GM19455 (cell line): ENCODE measurements around the gene SORBS1.

ENCODE experiments used
- ATAC-seq: cut with Tn5 transposase; IDR thresholded peaks from one replicate; pipeline ENCODE4 v1.9.1; 2021; ENCODE audit not compliant: unreplicated experiment

SORBS1 gene

GRCh38 chr10:95277614-95278013, 283.6 kb downstream of the SORBS1 start:
- no peak for ATAC-seq

DNA sequence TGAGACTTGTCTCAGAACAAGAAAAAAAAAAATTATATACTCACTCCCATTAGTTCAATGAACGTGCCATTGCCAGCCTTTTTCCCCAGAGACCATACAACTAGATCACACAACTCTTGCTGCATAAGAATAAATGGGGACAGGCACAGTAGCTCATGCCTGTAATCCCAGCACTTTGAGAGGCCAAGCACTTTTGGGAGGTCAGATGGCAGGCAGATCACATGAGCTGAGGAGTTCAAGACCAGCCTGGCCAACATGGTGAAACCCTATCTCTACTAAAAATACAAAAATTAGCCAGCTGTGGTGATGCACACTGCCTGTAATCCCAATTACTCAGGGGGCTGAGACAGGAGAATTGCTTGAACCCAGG, 284.0 kb downstream of the SORBS1 start:
- ATAC-seq: no peak

DNA sequence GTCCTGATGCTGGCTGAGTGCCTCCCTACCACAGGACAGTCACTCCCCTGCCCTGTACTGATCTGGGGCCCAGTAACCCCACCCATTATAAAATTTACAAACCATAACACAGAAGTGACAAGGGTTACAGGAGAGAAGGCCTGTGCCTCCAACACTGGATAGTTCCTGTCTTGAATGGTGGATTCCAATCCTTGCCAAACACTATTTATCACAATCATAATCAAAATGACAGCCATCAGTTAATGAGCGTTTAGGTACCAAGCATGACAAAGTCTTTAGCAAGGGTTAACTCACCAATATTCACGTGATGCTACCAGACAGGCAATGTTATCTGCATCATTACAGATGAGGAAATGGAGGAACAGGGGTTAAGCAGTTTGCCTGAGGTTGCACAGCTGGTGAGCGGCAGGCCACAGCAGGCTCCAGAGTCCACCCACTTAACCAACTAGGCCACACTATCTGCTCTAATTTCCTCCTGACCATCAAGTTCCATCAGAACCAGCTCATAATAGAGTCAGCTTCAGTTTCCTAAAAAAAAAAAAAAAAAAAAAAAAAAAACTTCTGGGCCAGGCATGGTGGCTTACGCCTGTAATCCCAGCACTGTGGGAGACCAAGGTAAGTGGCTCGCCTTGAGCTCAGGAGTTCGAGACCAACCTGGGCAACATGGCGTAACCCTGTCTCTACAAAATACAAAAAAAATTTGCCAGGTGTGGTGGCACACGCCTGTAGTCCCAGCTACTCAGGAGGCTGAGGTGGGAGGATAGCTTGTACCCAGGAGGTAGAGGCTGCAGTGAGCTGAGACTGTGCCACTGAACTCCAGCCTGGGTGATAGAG, 284.6 kb downstream of the SORBS1 start:
- ATAC-seq: no peak

DNA sequence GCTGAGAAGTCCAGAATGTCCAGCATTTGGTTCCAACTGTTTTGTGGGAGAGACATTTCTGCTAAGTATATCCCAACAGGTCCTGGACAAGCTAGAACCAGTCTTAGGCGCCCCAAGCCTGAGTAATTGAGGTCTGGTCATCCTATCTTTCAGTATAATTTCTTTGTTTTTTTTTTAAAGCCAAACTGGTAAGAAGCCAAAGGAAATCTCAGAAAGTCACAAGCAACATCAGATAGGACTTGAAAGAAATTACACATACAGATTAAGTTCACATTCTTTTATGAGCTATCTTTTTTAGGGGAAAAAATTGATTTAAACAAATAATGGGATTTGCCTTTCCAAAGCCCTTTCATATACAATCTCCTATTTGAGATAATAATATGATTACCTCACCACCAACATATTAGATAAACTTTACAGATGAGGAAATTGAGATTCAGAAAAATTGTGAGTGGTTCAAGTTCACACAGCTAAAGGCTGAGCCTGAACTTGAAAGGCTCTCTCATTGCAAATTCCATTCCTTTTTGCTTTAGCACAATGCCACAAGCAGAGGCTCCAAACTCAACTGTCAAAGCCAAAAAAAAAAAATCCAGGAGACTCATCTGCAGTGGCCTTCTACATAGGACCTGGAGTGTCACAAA, 285.3 kb downstream of the SORBS1 start:
- no peak for ATAC-seq

DNA sequence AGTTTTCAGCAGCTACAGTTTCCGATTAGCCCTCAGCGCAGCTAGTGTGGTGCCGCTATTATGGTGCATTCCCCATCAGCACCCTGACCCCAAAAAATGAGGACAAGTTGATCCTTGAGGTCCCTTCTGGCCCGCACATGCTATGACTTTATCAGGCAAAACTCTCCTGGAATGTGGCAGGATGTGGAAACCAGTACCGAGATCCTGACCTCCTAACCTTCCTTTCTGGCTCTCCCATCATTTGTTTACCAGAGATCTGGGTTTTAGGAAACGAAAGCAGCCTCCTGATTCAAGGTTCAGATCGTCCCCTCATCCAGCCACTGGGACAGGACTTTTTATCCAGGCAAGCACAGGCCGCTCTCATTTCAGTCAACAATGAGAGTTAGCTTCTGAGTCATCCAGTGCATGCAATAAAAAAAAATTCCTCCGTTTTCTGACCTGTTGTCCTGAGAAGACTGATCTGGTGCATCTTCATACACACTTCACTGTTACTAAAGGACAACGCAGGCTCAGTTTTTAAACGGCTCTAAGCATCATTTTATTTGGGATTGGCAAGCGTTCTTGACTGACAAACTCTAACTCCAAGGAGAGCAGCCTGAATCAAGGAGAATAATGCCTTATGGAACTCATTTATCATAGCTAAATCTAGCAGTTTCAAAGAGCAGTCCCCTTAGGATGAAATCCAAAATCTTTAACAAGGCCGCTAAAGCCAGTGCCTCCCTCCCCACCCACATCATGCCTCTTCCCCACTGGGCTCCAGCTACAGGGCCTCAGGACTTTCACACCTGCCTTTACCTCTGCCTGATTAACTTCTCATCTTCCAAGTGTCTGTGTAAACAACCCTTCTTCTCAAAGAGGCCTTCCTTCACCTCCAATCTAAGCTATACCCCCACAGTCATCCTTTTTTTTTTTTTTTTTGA, 287.5 kb downstream of the SORBS1 start:
- ATAC-seq: no peak

- no peak for ATAC-seq
Measured at GRCh38 chr10:95268438-95268837, 292.7 kb downstream of the SORBS1 start.

- ATAC-seq: no peak
Measured at GRCh38 chr10:95267251-95267650, 293.9 kb downstream of the SORBS1 start.

GRCh38 chr10:95266674-95267095, 294.5 kb downstream of the SORBS1 start:
- ATAC-seq: peak; percentile 70

- ATAC-seq: no peak
Measured at GRCh38 chr10:95265572-95265971, 295.6 kb downstream of the SORBS1 start.

DNA sequence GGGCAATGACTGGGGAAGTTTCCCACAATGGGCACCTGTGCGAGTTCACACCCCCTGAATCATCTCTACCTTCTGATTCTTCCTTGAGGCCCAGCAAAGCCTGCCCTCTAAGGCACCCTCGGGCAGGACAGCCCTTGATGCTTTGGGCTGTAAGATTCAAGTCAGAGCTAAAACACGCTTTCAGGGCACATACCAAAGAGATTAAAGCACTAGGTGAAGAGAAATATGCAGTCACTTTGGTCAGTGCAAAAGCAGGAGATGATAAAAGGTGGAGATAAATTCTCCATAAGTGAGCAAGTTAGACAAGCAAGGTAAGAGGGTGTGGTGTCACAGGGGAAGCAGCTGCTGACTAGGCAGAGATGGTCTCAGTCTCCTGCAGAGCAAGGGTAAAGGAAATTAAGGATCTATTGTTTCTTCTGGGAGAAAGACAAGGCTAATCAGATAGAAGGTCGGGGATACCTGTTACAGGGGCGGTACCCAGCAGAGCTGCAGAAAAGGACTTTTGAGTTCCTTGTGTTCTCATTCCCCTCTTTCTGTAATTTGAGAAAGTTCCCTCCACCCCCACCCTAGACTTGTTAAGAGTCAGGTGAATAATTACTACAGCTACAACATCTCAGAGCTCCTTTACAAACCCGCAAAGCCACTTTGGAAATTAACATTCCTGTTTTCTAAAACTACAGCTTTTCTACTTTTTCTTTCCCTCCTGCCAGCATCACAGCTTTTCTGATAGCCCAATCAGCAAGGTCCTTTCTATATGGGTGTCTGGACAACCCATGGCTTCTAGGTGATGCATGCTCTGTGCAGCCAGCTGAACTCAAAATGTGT, 296.7 kb downstream of the SORBS1 start:
- no peak for ATAC-seq

GRCh38 chr10:95263864-95264226, 297.3 kb downstream of the SORBS1 start:
- no peak for ATAC-seq

GRCh38 chr10:95262763-95263518, 298.2 kb downstream of the SORBS1 start:
- ATAC-seq: no peak

GRCh38 chr10:95261926-95262325, 299.2 kb downstream of the SORBS1 start:
- ATAC-seq: no peak
